GM12878 (cell line): ENCODE measurements around the gene OR8D1. TPM values are rescaled to one million over a fixed set of nuclear protein-coding genes. Genes with fewer than 3 reads are reported as not detected.

Experiments
- ATAC-seq: fragments of 200-7000 bp; cut with Tn5 transposase; 3 replicates; pipeline ENCODE4 v1.9.1; 2020; ENCODE audit warnings: mild to moderate bottlenecking, moderate library complexity
- BruUV-seq: library from RNA; stranded (reverse); fragments of 400-500 nt; replicated peaks from 2 replicates; lab custom pipeline; 2021; lab: Mats Ljungman, UMichigan
- CTCF ChIA-PET: fragments of 300-600 bp; sonication (Branson Sonifier 250); formaldehyde crosslinking; extraction: SDS; loops from one replicate; lab custom pipeline; 2021; ENCODE audit warnings: inconsistent platforms; lab: Yijun Ruan, JAX
- POLR2A ChIA-PET: fragments of 350-600 bp; formaldehyde crosslinking; extraction: SDS; loops from one replicate; lab custom pipeline; 2021; ENCODE audit warnings: inconsistent platforms; lab: Charles Lee
- RAD21 ChIA-PET: fragments of 300-600 bp; sonication (Branson Sonifier 250); formaldehyde crosslinking; loops from one replicate; lab custom pipeline; 2023; ENCODE audit warnings: antibody characterized with exemption; ENCODE audit not compliant: unreplicated experiment; lab: Charles Lee
- SMC1A ChIA-PET: fragments of 300-600 bp; sonication (Branson Sonifier 250); formaldehyde crosslinking; loops from one replicate; lab custom pipeline; 2023; ENCODE audit not compliant: unreplicated experiment, uncharacterized antibody; lab: Charles Lee
- DNase-seq: peaks from one replicate; pipeline ENCODE4 v3.0.0-alpha.2; 2011; ENCODE audit warnings: low read depth, low spot score
- FAIRE-seq: peaks from 3 replicates; lab custom pipeline; 2011; peaks lifted over from hg19 to GRCh38; lab: Jason Lieb, UNC
- H2AFZ ChIP-seq: 2 replicates; pipeline ENCODE4 v1.6.0; 2011; ENCODE audit warnings: low read depth, low read length, control low read depth; ENCODE audit not compliant: control insufficient read depth
- H3K27ac ChIP-seq: 2 replicates; pipeline ENCODE4 v1.5.1; 2011; ENCODE audit warnings: control low read depth; ENCODE audit not compliant: control insufficient read depth, insufficient read depth
- H3K27me3 ChIP-seq, 2 experiments: replicated peaks in 1 of 2; 2 replicates each; pipeline versions ENCODE4 v1.6.0 to v1.6.1; 2011; ENCODE audit warnings: low read length in 1 of 2; ENCODE audit not compliant: control insufficient read depth in 2 of 2, insufficient read depth in 2 of 2
- H3K36me3 ChIP-seq, 2 experiments: 2 replicates each; pipeline ENCODE4 v1.5.1; 2011; ENCODE audit warnings: low read length in 1 of 2; ENCODE audit not compliant: control insufficient read depth in 2 of 2, insufficient read depth in 2 of 2
- H3K4me1 ChIP-seq: 2 replicates; pipeline ENCODE4 v1.6.1; 2011; ENCODE audit warnings: mild to moderate bottlenecking, low read length, moderate library complexity, mixed read lengths; ENCODE audit not compliant: control insufficient read depth, insufficient read depth
- H3K4me2 ChIP-seq: 2 replicates; pipeline ENCODE4 v1.6.0; 2011; ENCODE audit warnings: control low read depth; ENCODE audit not compliant: control insufficient read depth, insufficient read depth
- H3K4me3 ChIP-seq: fragments of 200-600 bp; sonication (generic); 2 replicates; pipeline ENCODE4 v1.5.1; 2016
- H3K79me2 ChIP-seq: 2 replicates; pipeline ENCODE4 v1.6.0; 2011; ENCODE audit warnings: low read length; ENCODE audit not compliant: control insufficient read depth, insufficient read depth
- H3K9ac ChIP-seq: 2 replicates; pipeline ENCODE4 v1.8.0; 2011; ENCODE audit warnings: low read length, control low read depth, mixed read lengths; ENCODE audit not compliant: control insufficient read depth, insufficient read depth
- H3K9me3 ChIP-seq: replicated peaks from 3 replicates; pipeline ENCODE4 v1.5.1; 2011; ENCODE audit warnings: mild to moderate bottlenecking, low read length; ENCODE audit not compliant: control insufficient read depth, insufficient read depth
- H4K20me1 ChIP-seq: 2 replicates; pipeline ENCODE4 v1.6.0; 2011; ENCODE audit not compliant: control insufficient read depth, insufficient read depth
- BACH1 ChIP-seq: fragments of 450-650 bp; IDR thresholded peaks from 2 replicates; pipeline ENCODE4 v1.6.1; 2017; ENCODE audit warnings: mild to moderate bottlenecking, borderline replicate concordance
- BCL11A ChIP-seq: IDR thresholded peaks from 2 replicates; pipeline ENCODE4 v1.6.1; 2011; ENCODE audit warnings: low read depth, low read length
- CUX1 ChIP-seq: IDR thresholded peaks from 2 replicates; pipeline ENCODE4 v1.6.1; 2012; ENCODE audit warnings: improper control_type of control experiment, low read depth, low read length; ENCODE audit not compliant: insufficient replicate concordance
- ESRRA ChIP-seq: IDR thresholded peaks from 2 replicates; pipeline ENCODE4 v1.6.1; 2012; ENCODE audit warnings: mild to moderate bottlenecking, low read length, improper control_type of control experiment
- HDAC6 ChIP-seq: fragments of 200-600 bp; sonication (generic); IDR thresholded peaks from one replicate; pipeline ENCODE4 v1.8.0; 2017; ENCODE audit warnings: antibody characterized with exemption; ENCODE audit not compliant: unreplicated experiment
- HSF1 ChIP-seq: fragments of 150-350 bp; IDR thresholded peaks from 2 replicates; pipeline ENCODE4 v1.6.1; 2014; ENCODE audit warnings: mild to moderate bottlenecking, low read depth, low read length
- RAD21 ChIP-seq: IDR thresholded peaks from 2 replicates; pipeline ENCODE4 v1.6.1; 2011; ENCODE audit warnings: mild to moderate bottlenecking, low read depth, low read length, moderate library complexity; ENCODE audit not compliant: insufficient read depth
- RCOR1 ChIP-seq: conservative IDR thresholded peaks from 2 replicates; pipeline ENCODE4 v1.6.1; 2012; ENCODE audit warnings: low read depth, low read length, improper control_type of control experiment
- RUNX3 ChIP-seq: IDR thresholded peaks from 2 replicates; pipeline ENCODE4 v1.6.1; 2012; ENCODE audit warnings: low read length, inconsistent platforms
- SMC3 ChIP-seq: IDR thresholded peaks from 2 replicates; pipeline ENCODE4 v1.6.1; 2011; ENCODE audit warnings: low read length, improper control_type of control experiment, borderline replicate concordance
- STAT3 ChIP-seq: IDR thresholded peaks from 2 replicates; pipeline ENCODE4 v1.6.1; 2011; ENCODE audit warnings: low read depth, low read length, improper control_type of control experiment
- SUZ12 ChIP-seq: fragments of 200-600 bp; sonication (generic); IDR thresholded peaks from one replicate; pipeline ENCODE4 v1.6.1; 2018; ENCODE audit warnings: antibody characterized with exemption, mild to moderate bottlenecking; ENCODE audit not compliant: unreplicated experiment
- TCF12 ChIP-seq: IDR thresholded peaks from 2 replicates; pipeline ENCODE4 v1.6.1; 2011; ENCODE audit warnings: low read depth, mild to moderate bottlenecking, low read length
- USF1 ChIP-seq: IDR thresholded peaks from 2 replicates; pipeline ENCODE4 v1.6.1; 2011; ENCODE audit warnings: borderline replicate concordance, low read depth, mild to moderate bottlenecking, moderate library complexity, mixed read lengths, low read length; ENCODE audit not compliant: insufficient read depth; ENCODE audit errors: extremely low read length
- WGBS: methylation state at CpG from one replicate; pipeline ENCODE4 v1.1.6; 2016; ENCODE audit warnings: low lambda C conversion rate; ENCODE audit not compliant: insufficient replicate concordance, insufficient coverage; ENCODE audit errors: missing lambda C conversion rate; 5-methylcytosine and 5-hydroxymethylcytosine counted together
- in situ Hi-C: fragments of 300-500 bp; cut with MboI; formaldehyde crosslinking; loops from 9 replicates; pipeline ENCODE4 v1.14.3; 2018; ENCODE audit warnings: mixed read lengths
- intact Hi-C: fragments of 100-400 bp; cut with micrococcal nuclease; formaldehyde crosslinking; loops from one replicate; pipeline ENCODE4 v1.14.2; 2022; ENCODE audit not compliant: unreplicated experiment
- polyA plus RNA-seq, 11 experiments: library from polyadenylated mRNA; depleted of rRNA in 4 of 11; unstranded in 6 of 11; stranded (reverse) in 5 of 11; fragments of >200 nt; fragmentation: Nextera tagmentation in 4 of 11; fragmentation: Illumina TruSeq in 1 of 11; extraction: Ambion mirVana in 4 of 11; extraction: Trizol in 1 of 11; gene quantifications; 1 replicate in 1 of 11; 2 replicates in 10 of 11; pipeline versions ENCODE4 v1.2.1 to v1.2.3, GENCODE V29; 2011 to 2016; ENCODE audit warnings: inconsistent platforms in 2 of 11, missing spikeins in 2 of 11, low read depth in 1 of 11
- total RNA-seq, 4 experiments: library from RNA; depleted of rRNA in 3 of 4; stranded (reverse); fragments of >200 nt in 3 of 4; fragmentation: Illumina TruSeq in 1 of 4; extraction: Trizol in 1 of 4; gene quantifications; 2 replicates each; pipeline versions ENCODE4 v1.2.1 to v1.2.3, GENCODE V29; 2013 to 2021
- TF ChIP-seq, protein P1 (sequence below): IDR thresholded peaks from 2 replicates; pipeline ENCODE4 v1.6.1; 2012; ENCODE audit warnings: low read depth, low read length, improper control_type of control experiment

The OR8D1 gene
- total and polyA plus RNA-seq, 10 of the 15 experiments (the other 5 are each of a cell fraction or from before 2014, with no cell fraction given) = not detected

GRCh38 chr11:124274000-124274399, 39.7 kb downstream of the OR8D1 start:
- BruUV-seq = no TSS peak
- intact Hi-C loops = no loop called here
- Histone ChIP-seq H3K9me3 (no peaks in the 10 kb centered on the region), H3K27me3 (no peaks in the 10 kb centered on the region; a peak in 1 of 4 replicates), H4K20me1 (no peaks in the 10 kb centered on the region), H3K79me2 (no peaks in the 10 kb centered on the region), H3K36me3 (no peaks in the 10 kb centered on the region), H3K4me2 (no peak overlapping the region), H3K27ac (no peak overlapping the region), H3K4me1 (no peaks in the 10 kb centered on the region), H3K4me3 (no peak overlapping the region), H2AFZ (no peak overlapping the region)
- DNase-seq (no peak), ATAC-seq (no peak), FAIRE-seq (no peak)
- in situ Hi-C loops = no loop called here
- SMC1A ChIA-PET = no interaction called here
- CTCF ChIA-PET = no interaction called here
- POLR2A ChIA-PET = no interaction called here
- RAD21 ChIA-PET = no interaction called here
- TF ChIP-seq, protein P1, sequence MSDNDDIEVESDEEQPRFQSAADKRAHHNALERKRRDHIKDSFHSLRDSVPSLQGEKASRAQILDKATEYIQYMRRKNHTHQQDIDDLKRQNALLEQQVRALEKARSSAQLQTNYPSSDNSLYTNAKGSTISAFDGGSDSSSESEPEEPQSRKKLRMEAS = no peak
- TF ChIP-seq CUX1 = no peak
- TF ChIP-seq HDAC6 = no peak
- no peak for TF ChIP-seq SMC3
- no peak for TF ChIP-seq RAD21
- no peak for TF ChIP-seq ESRRA
- TF ChIP-seq STAT3 = no peak
- no peak for TF ChIP-seq RCOR1
- TF ChIP-seq BACH1 = no peak
- no peak for TF ChIP-seq SUZ12
- TF ChIP-seq USF1 = no peak
- TF ChIP-seq RUNX3 = no peak
- TF ChIP-seq TCF12 = no peak
- TF ChIP-seq BCL11A = no peak
- no peak for TF ChIP-seq HSF1
- TF ChIP-seq, all 136 proteins: peak for 0
- WGBS = 67% methylated on average over 2 of the region's 2 CpGs
- no peak overlapping the region for H3K9ac ChIP-seq
